Tibial nerve (tissue), 4 donors: ENCODE results near the gene PPIF.

Source experiments
- EP300 ChIP-seq, 2 donors: sonication (generic); formaldehyde crosslinking; IDR thresholded peaks; one replicate each; pipeline ENCODE4 v1.6.1; 2017; ENCODE audit warnings: antibody characterized with exemption in 2 of 2, mild to moderate bottlenecking in 1 of 2
- TF ChIP-seq, protein P1 (sequence below), 5 experiments: fragments of 200-600 bp in 3 of 5; fragments of 450-650 bp in 2 of 5; sonication (generic) in 3 of 5; IDR thresholded peaks; one replicate each; pipeline ENCODE4 v1.5.1; 2016 to 2019; ENCODE audit warnings: antibody characterized with exemption in 5 of 5, mild to moderate bottlenecking in 3 of 5, moderate library complexity in 2 of 5

DNA sequence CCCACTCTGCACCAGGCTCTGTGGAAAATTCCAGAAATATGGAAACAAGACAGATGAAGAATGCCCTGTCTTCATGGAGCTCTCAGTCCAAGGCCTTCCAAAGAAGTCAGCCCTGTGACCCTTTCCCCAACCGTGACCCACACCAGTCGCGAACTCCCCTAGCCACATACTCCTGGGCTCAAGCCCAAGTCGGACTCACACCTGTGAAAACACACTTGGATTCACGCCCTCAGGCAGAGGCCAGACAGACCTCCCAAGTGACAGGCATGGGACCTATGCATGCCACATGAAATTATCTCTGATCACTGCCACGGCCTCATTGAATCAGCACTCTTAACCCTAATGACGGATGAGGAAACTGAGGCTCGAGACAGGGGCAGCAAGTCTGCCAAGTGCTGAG is 55.7 kb downstream of the PPIF start:
- TF ChIP-seq, protein P1, sequence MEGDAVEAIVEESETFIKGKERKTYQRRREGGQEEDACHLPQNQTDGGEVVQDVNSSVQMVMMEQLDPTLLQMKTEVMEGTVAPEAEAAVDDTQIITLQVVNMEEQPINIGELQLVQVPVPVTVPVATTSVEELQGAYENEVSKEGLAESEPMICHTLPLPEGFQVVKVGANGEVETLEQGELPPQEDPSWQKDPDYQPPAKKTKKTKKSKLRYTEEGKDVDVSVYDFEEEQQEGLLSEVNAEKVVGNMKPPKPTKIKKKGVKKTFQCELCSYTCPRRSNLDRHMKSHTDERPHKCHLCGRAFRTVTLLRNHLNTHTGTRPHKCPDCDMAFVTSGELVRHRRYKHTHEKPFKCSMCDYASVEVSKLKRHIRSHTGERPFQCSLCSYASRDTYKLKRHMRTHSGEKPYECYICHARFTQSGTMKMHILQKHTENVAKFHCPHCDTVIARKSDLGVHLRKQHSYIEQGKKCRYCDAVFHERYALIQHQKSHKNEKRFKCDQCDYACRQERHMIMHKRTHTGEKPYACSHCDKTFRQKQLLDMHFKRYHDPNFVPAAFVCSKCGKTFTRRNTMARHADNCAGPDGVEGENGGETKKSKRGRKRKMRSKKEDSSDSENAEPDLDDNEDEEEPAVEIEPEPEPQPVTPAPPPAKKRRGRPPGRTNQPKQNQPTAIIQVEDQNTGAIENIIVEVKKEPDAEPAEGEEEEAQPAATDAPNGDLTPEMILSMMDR (IDR thresholded peaks at IDR 0.05), result no peak
- no peak for TF ChIP-seq EP300 (IDR thresholded peaks at IDR 0.05)
